GM19397 (cell line): Measurements from ENCODE around the gene SPATA45.

ENCODE experiments used
- ATAC-seq: cut with Tn5 transposase; IDR thresholded peaks from one replicate; pipeline ENCODE4 v1.9.1; 2021; ENCODE audit warnings: mild to moderate bottlenecking, moderate library complexity; ENCODE audit not compliant: unreplicated experiment

Gene SPATA45

GRCh38 chr1:212782422-212783154 is 64.9 kb downstream of the SPATA45 start:
- ATAC-seq = no peak

DNA sequence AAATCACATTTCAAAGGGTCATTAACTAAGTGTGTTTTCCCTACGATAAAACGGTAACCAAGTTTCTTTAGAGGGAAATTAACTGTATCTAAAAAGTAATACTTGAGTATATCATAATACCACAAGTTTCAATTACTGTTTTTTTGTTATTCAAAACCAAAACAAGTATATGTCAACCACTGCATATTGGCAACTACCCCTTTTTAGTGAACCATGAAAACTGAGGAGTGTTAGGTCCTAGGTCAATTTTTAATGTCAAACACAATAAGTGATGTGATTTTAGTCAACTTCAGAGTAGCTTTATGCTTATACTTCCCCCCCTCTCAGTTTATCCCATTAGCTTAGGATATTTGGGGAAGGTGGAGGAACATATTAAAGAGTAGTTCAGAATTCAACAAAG is 66.2 kb downstream of the SPATA45 start:
- ATAC-seq = no peak

DNA sequence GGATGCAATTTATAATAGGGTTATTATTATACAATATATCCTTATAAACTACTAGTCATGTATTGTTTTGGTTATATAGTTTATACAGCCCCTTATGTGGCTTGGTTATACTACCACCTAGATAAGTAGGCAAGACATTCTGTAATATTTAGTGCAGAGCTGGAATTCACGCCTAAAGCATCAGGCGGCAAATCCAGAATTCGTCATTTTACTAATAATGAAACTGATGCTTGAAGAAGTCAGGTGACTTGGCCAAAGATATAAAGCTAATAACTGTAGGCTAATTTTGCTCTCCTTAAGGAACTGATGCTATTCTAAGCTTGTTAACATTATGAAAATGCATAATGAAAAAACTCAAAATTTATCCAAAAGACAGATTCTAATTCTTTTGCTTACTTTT is 66.7 kb downstream of the SPATA45 start:
- no peak for ATAC-seq
